H9 (cell line): ENCODE data around the gene WWC2. TPM values are rescaled to one million over a fixed set of nuclear protein-coding genes. Genes with fewer than 3 reads are reported as not detected.
"Not testable (repeated sequence)": the region's sequence is repeated elsewhere in the genome, so short reads cannot be mapped to it uniquely, and the experiment has no call there.

ENCODE experiments used
- DNase-seq: peaks from one replicate; pipeline ENCODE4 v3.0.0-alpha.2; 2017
- H2AFZ ChIP-seq: one replicate; pipeline ENCODE4 v1.6.1; 2013; ENCODE audit warnings: mild to moderate bottlenecking, low read length, control low read depth, moderate library complexity
- H2AK5ac ChIP-seq: 2 replicates; pipeline ENCODE4 v1.6.1; 2013; ENCODE audit warnings: low read length, control low read depth, mixed read lengths; ENCODE audit not compliant: insufficient read length
- H2BK120ac ChIP-seq: one replicate; pipeline ENCODE4 v1.6.1; 2013; ENCODE audit warnings: low read depth, mild to moderate bottlenecking, low read length, control low read depth, inconsistent platforms; ENCODE audit not compliant: poor library complexity, severe bottlenecking
- H2BK12ac ChIP-seq: 2 replicates; pipeline ENCODE4 v1.6.1; 2013; ENCODE audit warnings: low read length, control low read depth, mixed read lengths, low read depth; ENCODE audit not compliant: insufficient read length
- H2BK15ac ChIP-seq: 2 replicates; pipeline ENCODE4 v1.6.1; 2013; ENCODE audit warnings: low read depth, low read length, control low read depth
- H2BK20ac ChIP-seq: one replicate; pipeline ENCODE4 v1.6.1; 2013; ENCODE audit warnings: low read depth, mild to moderate bottlenecking, low read length, control low read depth, inconsistent platforms; ENCODE audit not compliant: poor library complexity, severe bottlenecking
- H2BK5ac ChIP-seq: 2 replicates; pipeline ENCODE4 v1.6.1; 2013; ENCODE audit warnings: low read length, control low read depth, mixed read lengths; ENCODE audit not compliant: insufficient read length
- H3K14ac ChIP-seq: 2 replicates; pipeline ENCODE4 v1.6.1; 2013; ENCODE audit warnings: low read length, control low read depth; ENCODE audit not compliant: insufficient read depth
- H3K18ac ChIP-seq: 2 replicates; pipeline ENCODE4 v1.6.1; 2013; ENCODE audit warnings: low read depth, mild to moderate bottlenecking, mixed read lengths, low read length, control low read depth; ENCODE audit not compliant: insufficient read length
- H3K23ac ChIP-seq: 2 replicates; pipeline ENCODE4 v1.6.1; 2013; ENCODE audit warnings: low read length, control low read depth, mixed read lengths, low read depth; ENCODE audit not compliant: insufficient read length
- H3K23me2 ChIP-seq: 2 replicates; pipeline ENCODE4 v1.6.1; 2013; ENCODE audit warnings: low read depth, mild to moderate bottlenecking, mixed read lengths, low read length, control low read depth; ENCODE audit not compliant: insufficient read length, poor library complexity, severe bottlenecking
- H3K27ac ChIP-seq: 2 replicates; pipeline ENCODE4 v1.5.1; 2013; ENCODE audit warnings: low read length, control low read depth, mixed read lengths, low read depth; ENCODE audit not compliant: insufficient read length
- H3K27me3 ChIP-seq: 2 replicates; pipeline ENCODE4 v1.6.1; 2013; ENCODE audit warnings: low read length, control low read depth, inconsistent platforms; ENCODE audit not compliant: insufficient read depth
- H3K4ac ChIP-seq: 2 replicates; pipeline ENCODE4 v1.6.1; 2013; ENCODE audit warnings: low read depth, mild to moderate bottlenecking, control low read depth, inconsistent platforms, low read length, moderate library complexity
- H3K4me1 ChIP-seq: 2 replicates; pipeline ENCODE4 v1.6.1; 2013; ENCODE audit warnings: low read length, control low read depth, inconsistent platforms; ENCODE audit not compliant: insufficient read depth
- H3K4me2 ChIP-seq: 2 replicates; pipeline ENCODE4 v1.6.1; 2013; ENCODE audit warnings: low read length, control low read depth, mixed read lengths; ENCODE audit not compliant: insufficient read length, insufficient read depth
- H3K56ac ChIP-seq: 2 replicates; pipeline ENCODE4 v1.6.1; 2013; ENCODE audit warnings: low read depth, mild to moderate bottlenecking, mixed read lengths, low read length, control low read depth; ENCODE audit not compliant: insufficient read length
- H3K79me1 ChIP-seq: 2 replicates; pipeline ENCODE4 v1.6.1; 2013; ENCODE audit warnings: low read depth, mild to moderate bottlenecking, moderate library complexity, low read length, control low read depth, inconsistent platforms; ENCODE audit not compliant: insufficient read depth, poor library complexity, severe bottlenecking
- H3K79me2 ChIP-seq: 2 replicates; pipeline ENCODE4 v1.6.1; 2013; ENCODE audit warnings: low read length, control low read depth, inconsistent platforms; ENCODE audit not compliant: insufficient read depth
- H3K9ac ChIP-seq: 2 replicates; pipeline ENCODE4 v1.6.1; 2013; ENCODE audit warnings: low read length, control low read depth, mixed read lengths; ENCODE audit not compliant: insufficient read length; ENCODE audit errors: extremely low read depth
- H3K9me3 ChIP-seq: one replicate; pipeline ENCODE4 v1.6.1; 2013; ENCODE audit warnings: low read depth, low read length, inconsistent platforms; ENCODE audit not compliant: control insufficient read depth
- H3T11ph ChIP-seq: one replicate; pipeline ENCODE4 v1.6.1; 2013; ENCODE audit warnings: mild to moderate bottlenecking, low read length, control low read depth, inconsistent platforms
- H4K20me1 ChIP-seq: one replicate; pipeline ENCODE4 v1.6.1; 2013; ENCODE audit not compliant: control insufficient read depth, insufficient read length, insufficient read depth
- H4K5ac ChIP-seq: 2 replicates; pipeline ENCODE4 v1.6.1; 2013; ENCODE audit warnings: low read depth, mild to moderate bottlenecking, mixed read lengths, low read length, control low read depth; ENCODE audit not compliant: insufficient read length
- H4K8ac ChIP-seq: replicated peaks from 2 replicates; pipeline ENCODE4 v1.6.1; 2013; ENCODE audit warnings: low read length, control low read depth, mixed read lengths, low read depth; ENCODE audit not compliant: insufficient read length
- H4K91ac ChIP-seq: 2 replicates; pipeline ENCODE4 v1.6.1; 2013; ENCODE audit warnings: low read depth, mild to moderate bottlenecking, moderate library complexity, mixed read lengths, low read length, control low read depth; ENCODE audit not compliant: insufficient read length
- H3K27ac Mint-ChIP-seq, 3 experiments: 2 replicates in 2 of 3; 3 replicates in 1 of 3; pipeline ENCODE4 v1.8.0; 2020 to 2021; ENCODE audit warnings: mixed read lengths in 3 of 3, mild to moderate bottlenecking in 1 of 3, moderate library complexity in 1 of 3
- H3K27me3 Mint-ChIP-seq: 2 replicates; pipeline ENCODE4 v1.8.0; 2021; ENCODE audit warnings: low read depth, mild to moderate bottlenecking, moderate library complexity, mixed read lengths
- H3K36me3 Mint-ChIP-seq, 3 experiments: 2 replicates in 2 of 3; 3 replicates in 1 of 3; pipeline ENCODE4 v1.8.0; 2020 to 2021; ENCODE audit warnings: low read depth in 3 of 3, mixed read lengths in 3 of 3; ENCODE audit not compliant: insufficient read depth in 1 of 3
- H3K4me1 Mint-ChIP-seq, 2 experiments: 2 replicates each; pipeline ENCODE4 v1.8.0; 2020; ENCODE audit warnings: mixed read lengths in 2 of 2
- H3K4me3 Mint-ChIP-seq, 2 experiments: 2 replicates in 1 of 2; 3 replicates in 1 of 2; pipeline ENCODE4 v1.8.0; 2020 to 2021; ENCODE audit warnings: mild to moderate bottlenecking in 2 of 2, mixed read lengths in 2 of 2, moderate library complexity in 1 of 2
- H3K9me3 Mint-ChIP-seq, 2 experiments: 2 replicates in 1 of 2; 3 replicates in 1 of 2; pipeline ENCODE4 v1.8.0; 2020; ENCODE audit warnings: mild to moderate bottlenecking in 2 of 2, mixed read lengths in 2 of 2, moderate library complexity in 1 of 2
- WGBS: extraction: QIAGEN DNeasy Blood & Tissue Kit; methylation state at CpG from one replicate; pipeline ENCODE4 v1.1.7; 2013; ENCODE audit warnings: missing lambda C conversion rate, low lambda C conversion rate, mixed read lengths; ENCODE audit not compliant: insufficient read length; ENCODE audit errors: extremely low coverage; 5-methylcytosine and 5-hydroxymethylcytosine counted together
- total RNA-seq: library from RNA; stranded (reverse); gene quantifications from 2 replicates; pipeline ENCODE4 v1.2.1, GENCODE V29; 2021
- TF ChIP-seq, protein P1 (sequence below): fragments of 200-600 bp; sonication (generic); conservative IDR thresholded peaks from 3 replicates; pipeline ENCODE4 v1.8.0; 2021; ENCODE audit warnings: antibody characterized with exemption, mild to moderate bottlenecking

WWC2 gene
- total RNA-seq, 1 experiment from 2014 or later: 106 TPM

DNA sequence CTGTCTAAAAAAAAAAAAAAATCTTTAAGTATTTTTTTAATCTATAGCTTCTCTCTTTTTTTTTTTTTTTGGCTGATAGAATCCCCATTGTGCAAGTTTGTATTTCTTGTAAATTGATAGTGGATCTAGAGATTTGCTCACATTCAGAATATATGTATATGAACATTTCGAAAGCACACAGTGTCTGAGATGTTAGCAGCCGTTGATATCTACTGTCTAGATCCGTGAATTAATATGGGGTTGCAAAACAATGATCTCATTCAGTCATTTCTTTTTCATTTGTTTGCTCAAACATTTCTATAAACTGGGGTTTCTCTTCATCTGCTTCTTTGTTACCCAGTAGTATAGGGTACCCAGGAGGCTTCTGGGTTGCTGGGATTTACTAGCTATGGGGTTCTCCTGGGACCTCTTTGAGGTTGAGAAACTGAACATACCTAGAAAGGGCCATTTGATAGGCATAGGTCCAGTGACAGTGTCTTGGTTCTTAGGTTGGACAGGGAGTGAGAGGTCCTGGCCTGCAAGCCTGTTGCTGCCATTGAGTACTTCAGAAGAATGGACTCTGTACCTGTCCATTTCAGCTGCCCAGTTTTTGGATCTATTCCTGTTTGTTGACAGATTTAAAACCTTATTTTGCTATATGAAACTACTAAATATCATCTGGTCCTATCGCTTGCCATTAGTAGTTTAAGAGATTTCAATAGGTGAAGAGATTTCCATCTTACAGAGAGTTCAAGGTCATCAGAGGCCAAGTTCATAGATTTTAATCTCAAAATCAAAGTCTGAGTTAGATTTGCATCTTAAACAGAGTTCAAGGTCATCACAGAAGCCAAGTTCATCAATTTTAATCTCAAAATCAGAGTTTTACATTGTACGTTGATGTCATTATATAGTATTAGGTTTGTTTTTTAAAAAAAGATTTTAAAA is 50.8 kb downstream of the WWC2 start:
- Histone ChIP-seq H3K27ac (no peak overlapping the region), H3K56ac (no peak overlapping the region), H2BK5ac (no peak overlapping the region), H4K20me1 (no peaks in the 10 kb centered on the region), H2AK5ac (no peak overlapping the region), H3K18ac (no peak overlapping the region), H3K14ac (no peak overlapping the region), H4K5ac (no peak overlapping the region), H2BK20ac (no peak overlapping the region), H3T11ph (no peak overlapping the region), H3K23ac (no peak overlapping the region), H3K9ac (no peak overlapping the region), H3K23me2 (no peaks in the 10 kb centered on the region), H2BK15ac (no peak overlapping the region), H2BK120ac (no peak overlapping the region), H3K9me3 (no peaks in the 10 kb centered on the region), H3K79me1 (peaks cover 8% of the 10 kb centered on the region), H3K79me2 (peaks cover 29% of the 10 kb centered on the region; the same call in 1 of the 2 replicates), H4K8ac (no peak overlapping the region), H3K27me3 (no peaks in the 10 kb centered on the region), H3K4ac (no peak overlapping the region), H3K4me2 (no peak overlapping the region), H3K4me1 (peaks cover 6% of the 10 kb centered on the region; the same call in 1 of the 2 replicates), H4K91ac (no peak overlapping the region), H2AFZ (no peak overlapping the region), H2BK12ac (no peak overlapping the region)
- no peak overlapping the region; a peak in 2 of 7 replicates for H3K27ac Mint-ChIP-seq
- H3K4me3 Mint-ChIP-seq: no peak overlapping the region
- no peaks in the 10 kb centered on the region for H3K36me3 Mint-ChIP-seq
- peaks cover 23 to 32% of the 10 kb centered on the region in 2 experiments for H3K4me1 Mint-ChIP-seq
- TF ChIP-seq, protein P1, sequence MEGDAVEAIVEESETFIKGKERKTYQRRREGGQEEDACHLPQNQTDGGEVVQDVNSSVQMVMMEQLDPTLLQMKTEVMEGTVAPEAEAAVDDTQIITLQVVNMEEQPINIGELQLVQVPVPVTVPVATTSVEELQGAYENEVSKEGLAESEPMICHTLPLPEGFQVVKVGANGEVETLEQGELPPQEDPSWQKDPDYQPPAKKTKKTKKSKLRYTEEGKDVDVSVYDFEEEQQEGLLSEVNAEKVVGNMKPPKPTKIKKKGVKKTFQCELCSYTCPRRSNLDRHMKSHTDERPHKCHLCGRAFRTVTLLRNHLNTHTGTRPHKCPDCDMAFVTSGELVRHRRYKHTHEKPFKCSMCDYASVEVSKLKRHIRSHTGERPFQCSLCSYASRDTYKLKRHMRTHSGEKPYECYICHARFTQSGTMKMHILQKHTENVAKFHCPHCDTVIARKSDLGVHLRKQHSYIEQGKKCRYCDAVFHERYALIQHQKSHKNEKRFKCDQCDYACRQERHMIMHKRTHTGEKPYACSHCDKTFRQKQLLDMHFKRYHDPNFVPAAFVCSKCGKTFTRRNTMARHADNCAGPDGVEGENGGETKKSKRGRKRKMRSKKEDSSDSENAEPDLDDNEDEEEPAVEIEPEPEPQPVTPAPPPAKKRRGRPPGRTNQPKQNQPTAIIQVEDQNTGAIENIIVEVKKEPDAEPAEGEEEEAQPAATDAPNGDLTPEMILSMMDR: no peak
- no CpG with 5 or more reads among the region's 5 CpGs for WGBS
- no peak for DNase-seq
- no peaks in the 10 kb centered on the region for H3K27me3 Mint-ChIP-seq
- H3K9me3 Mint-ChIP-seq: no peaks in the 10 kb centered on the region

DNA sequence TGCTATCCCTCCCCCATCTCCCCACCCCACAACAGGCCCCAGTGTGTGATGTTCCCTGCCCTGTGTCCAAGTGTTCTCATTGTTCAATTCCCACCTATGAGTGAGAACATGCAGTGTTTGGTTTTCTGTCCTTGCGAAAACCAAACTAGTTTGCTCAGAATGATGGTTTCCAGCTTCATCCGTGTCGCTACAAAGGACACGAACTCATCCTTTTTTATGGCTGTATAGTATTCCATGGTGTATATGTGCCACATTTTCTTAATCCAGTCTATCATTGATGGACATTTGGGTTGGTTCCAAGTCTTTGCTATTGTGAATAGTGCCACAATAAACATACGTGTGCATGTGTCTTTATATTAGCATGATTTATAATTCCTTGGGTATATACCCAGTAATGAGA is 51.6 kb downstream of the WWC2 start:
- H3K27me3 Mint-ChIP-seq, H4K20me1 ChIP-seq, H3K9me3 Mint-ChIP-seq: not testable (repeated sequence)

More for the DNA sequence above, 51.6 kb downstream of the WWC2 start:
- not testable (repeated sequence) for H3K23ac ChIP-seq, H3K36me3 Mint-ChIP-seq, H2BK15ac ChIP-seq, H2AFZ ChIP-seq, H3K9me3 ChIP-seq, H3T11ph ChIP-seq, H3K27ac ChIP-seq, H3K23me2 ChIP-seq, H3K56ac ChIP-seq, H3K9ac ChIP-seq, H2BK5ac ChIP-seq, H3K27me3 ChIP-seq, H3K4me1 ChIP-seq, H3K79me1 ChIP-seq, H4K5ac ChIP-seq, H3K4me3 Mint-ChIP-seq, DNase-seq, H2BK12ac ChIP-seq, H4K8ac ChIP-seq, H3K27ac Mint-ChIP-seq, H4K91ac ChIP-seq, H3K14ac ChIP-seq, H2BK20ac ChIP-seq, H2BK120ac ChIP-seq, H3K4me2 ChIP-seq, H3K4ac ChIP-seq, H2AK5ac ChIP-seq, H3K18ac ChIP-seq
- WGBS: no CpG with 5 or more reads among the region's 5 CpGs
- H3K4me1 Mint-ChIP-seq: peaks cover 27 to 34% of the 10 kb centered on the region in 2 experiments
- peaks cover 28% of the 10 kb centered on the region; the same call in 1 of the 2 replicates for H3K79me2 ChIP-seq
